Measurements from ENCODE around the gene F10. TPM values are rescaled to one million over a fixed set of nuclear protein-coding genes. Genes with fewer than 3 reads are reported as not detected.

F10 gene
- total RNA-seq, 1 experiment from 2014 or later = not detected

DNA sequence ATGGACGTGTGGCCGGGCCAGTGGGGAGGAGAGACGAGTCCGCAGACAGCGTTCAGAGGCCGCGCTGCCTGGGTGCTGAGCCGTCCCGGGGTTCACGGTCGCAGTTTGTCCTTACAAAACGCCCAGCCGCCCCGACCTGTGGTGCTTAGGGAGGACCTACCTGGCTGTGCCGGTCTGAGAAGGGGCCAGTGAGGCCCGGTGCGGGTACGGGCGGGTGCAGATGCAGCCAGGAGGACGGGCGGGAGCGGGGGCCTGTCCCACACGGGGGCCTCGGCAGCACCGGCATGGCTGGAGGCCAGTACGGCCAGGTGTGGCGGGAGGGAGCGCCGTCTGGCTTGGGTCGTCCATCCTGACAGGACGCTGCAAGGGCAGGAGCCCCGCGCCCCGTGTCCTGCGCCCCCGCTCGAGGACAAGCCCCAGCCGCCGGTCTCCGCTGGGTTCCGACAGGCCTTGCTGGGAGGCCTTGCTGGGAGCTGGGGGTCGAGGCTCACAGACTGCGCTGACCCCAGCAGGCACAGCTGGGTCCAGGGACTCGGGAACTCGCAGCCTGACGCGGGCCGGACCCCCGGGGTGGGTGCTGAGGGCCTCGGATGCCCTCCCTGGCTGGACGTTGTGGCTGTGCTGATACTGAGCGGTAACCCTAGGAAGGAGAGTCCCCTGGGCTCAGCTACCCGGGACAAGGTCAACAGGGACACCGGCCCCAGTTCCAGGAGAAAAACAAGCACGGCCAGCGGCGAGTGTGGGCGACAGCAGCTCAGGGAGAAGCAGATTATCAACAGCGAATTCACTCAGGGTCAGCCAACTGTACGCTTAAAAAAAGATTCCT lies 30.6 kb downstream of the F10 start:
- Histone ChIP-seq H3K27ac (ENCODE audit: low read depth, low read length, poor library complexity, severe bottlenecking) (peak overlapping the region; percentile 63), H3K36me3 (ENCODE audit: insufficient read depth, low read length, poor library complexity, severe bottlenecking) (no peaks in the 10 kb centered on the region), H3K4me1 (ENCODE audit: insufficient read depth, low read length, poor library complexity, severe bottlenecking) (peaks cover 29% of the 10 kb centered on the region), H3K27me3 (replicated peaks; ENCODE audit: insufficient read depth, low read depth, low read length, poor library complexity) (no peaks in the 10 kb centered on the region), H3K4me3 (ENCODE audit: low read depth, low read length, poor library complexity, severe bottlenecking) (peak overlapping the region; percentile 23), H3K9me3 (ENCODE audit: low read depth, low read length, poor library complexity, severe bottlenecking) (no peaks in the 10 kb centered on the region)
- intact Hi-C loops (cut with micrococcal nuclease; ENCODE audit: unreplicated experiment) = no loop called here
- ChIA-PET CTCF (no interaction called here), POLR2A (ENCODE audit: low non-redundant PET) (no interaction called here)
- TSS peak; percentile 92 for BruUV-seq (replicated peaks)
- TF ChIP-seq EZH2 (IDR thresholded peaks at IDR 0.05; ENCODE audit: borderline replicate concordance, low read depth, low read length, poor library complexity, severe bottlenecking) = no peak
- TF ChIP-seq, protein P1, sequence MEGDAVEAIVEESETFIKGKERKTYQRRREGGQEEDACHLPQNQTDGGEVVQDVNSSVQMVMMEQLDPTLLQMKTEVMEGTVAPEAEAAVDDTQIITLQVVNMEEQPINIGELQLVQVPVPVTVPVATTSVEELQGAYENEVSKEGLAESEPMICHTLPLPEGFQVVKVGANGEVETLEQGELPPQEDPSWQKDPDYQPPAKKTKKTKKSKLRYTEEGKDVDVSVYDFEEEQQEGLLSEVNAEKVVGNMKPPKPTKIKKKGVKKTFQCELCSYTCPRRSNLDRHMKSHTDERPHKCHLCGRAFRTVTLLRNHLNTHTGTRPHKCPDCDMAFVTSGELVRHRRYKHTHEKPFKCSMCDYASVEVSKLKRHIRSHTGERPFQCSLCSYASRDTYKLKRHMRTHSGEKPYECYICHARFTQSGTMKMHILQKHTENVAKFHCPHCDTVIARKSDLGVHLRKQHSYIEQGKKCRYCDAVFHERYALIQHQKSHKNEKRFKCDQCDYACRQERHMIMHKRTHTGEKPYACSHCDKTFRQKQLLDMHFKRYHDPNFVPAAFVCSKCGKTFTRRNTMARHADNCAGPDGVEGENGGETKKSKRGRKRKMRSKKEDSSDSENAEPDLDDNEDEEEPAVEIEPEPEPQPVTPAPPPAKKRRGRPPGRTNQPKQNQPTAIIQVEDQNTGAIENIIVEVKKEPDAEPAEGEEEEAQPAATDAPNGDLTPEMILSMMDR (conservative IDR thresholded peaks at IDR 0.05; ENCODE audit: low read depth, low read length) = no peak
- DNase-seq (ENCODE audit: low spot score) = no peak

DNA sequence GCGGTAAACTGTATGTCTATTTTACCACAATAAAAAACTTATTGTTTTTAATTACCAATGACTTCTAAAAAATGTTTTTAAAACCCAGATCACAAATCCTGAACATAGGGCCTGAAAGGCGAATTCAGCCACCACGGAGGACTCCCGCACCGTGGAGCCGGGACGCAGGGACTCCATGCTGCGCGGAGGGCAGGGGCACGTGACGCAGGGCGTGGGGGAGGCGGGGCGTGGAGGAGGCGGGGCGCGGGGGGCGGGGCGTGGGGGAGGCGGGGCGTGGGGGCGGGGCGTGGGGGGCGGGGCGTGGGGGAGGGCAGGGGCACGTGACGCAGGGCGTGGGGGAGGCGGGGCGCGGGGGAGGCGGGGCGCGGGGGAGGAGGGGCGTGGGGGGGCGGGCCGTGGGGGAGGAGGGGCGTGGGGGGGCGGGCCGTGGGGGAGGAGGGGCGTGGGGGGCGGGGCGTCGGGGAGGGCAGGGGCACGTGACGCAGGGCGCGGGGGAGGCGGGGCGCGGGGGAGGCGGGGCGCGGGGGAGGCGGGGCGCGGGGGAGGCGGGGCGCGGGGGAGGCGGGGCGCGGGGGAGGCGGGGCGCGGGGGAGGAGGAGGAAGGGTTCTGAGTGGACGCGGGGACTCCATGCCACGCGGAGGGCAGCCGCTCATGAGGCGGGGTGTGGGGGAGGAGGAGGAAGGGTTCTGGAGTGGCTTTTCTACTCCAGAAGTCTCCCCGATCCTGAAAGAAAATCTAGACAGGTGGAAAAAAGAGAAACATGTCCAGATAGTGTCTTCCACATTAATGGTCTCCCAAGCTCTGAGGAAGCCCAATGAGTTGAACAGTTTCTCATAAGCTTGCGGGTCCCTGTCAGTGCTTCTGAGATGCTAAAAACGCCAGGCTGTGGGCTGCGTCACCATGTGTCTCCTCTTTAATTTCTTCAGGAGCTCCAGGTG lies 31.5 kb downstream of the F10 start:
- no peaks in the 10 kb centered on the region for H3K36me3 ChIP-seq (ENCODE audit: insufficient read depth, low read length, poor library complexity, severe bottlenecking)
- H3K4me1 ChIP-seq (ENCODE audit: insufficient read depth, low read length, poor library complexity, severe bottlenecking) = peaks cover 33% of the 10 kb centered on the region
- peak; percentile 75 for DNase-seq (ENCODE audit: low spot score)
- no TSS peak for BruUV-seq (replicated peaks)
- POLR2A ChIA-PET (ENCODE audit: low non-redundant PET) = no interaction called here
- H3K4me3 ChIP-seq (ENCODE audit: low read depth, low read length, poor library complexity, severe bottlenecking) = peak overlapping the region; percentile 23
- no peaks in the 10 kb centered on the region for H3K27me3 ChIP-seq (replicated peaks; ENCODE audit: insufficient read depth, low read depth, low read length, poor library complexity)
- CTCF ChIA-PET = no interaction called here
- H3K27ac ChIP-seq (ENCODE audit: low read depth, low read length, poor library complexity, severe bottlenecking) = peak overlapping the region; percentile 63
- no peak for TF ChIP-seq EZH2 (IDR thresholded peaks at IDR 0.05; ENCODE audit: borderline replicate concordance, low read depth, low read length, poor library complexity, severe bottlenecking)
- intact Hi-C loops (cut with micrococcal nuclease; ENCODE audit: unreplicated experiment) = no loop called here
- H3K9me3 ChIP-seq (ENCODE audit: low read depth, low read length, poor library complexity, severe bottlenecking) = no peaks in the 10 kb centered on the region

DNA sequence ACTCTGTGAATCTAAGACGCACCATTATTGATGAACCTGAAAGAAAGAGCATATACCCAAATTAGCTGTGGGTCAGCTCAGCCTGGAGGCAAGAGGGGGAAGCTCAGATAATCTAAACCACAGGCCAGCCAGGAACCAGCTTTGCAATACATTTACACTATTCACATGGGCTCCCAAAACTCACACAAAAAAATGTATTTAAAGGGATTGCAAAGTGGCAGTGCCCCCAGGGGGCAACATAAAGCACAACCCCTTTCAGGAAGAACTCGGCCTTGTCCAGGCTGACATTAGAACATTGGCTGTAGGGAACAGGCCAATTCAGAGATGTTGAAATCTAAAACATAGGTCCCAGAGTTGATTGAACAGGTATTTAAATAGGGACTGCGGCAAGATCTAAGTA lies 32.6 kb downstream of the F10 start:
- Histone ChIP-seq H3K9me3 (ENCODE audit: low read depth, low read length, poor library complexity, severe bottlenecking) (no peaks in the 10 kb centered on the region), H3K27ac (ENCODE audit: low read depth, low read length, poor library complexity, severe bottlenecking) (no peak overlapping the region), H3K4me1 (ENCODE audit: insufficient read depth, low read length, poor library complexity, severe bottlenecking) (peaks cover 33% of the 10 kb centered on the region), H3K4me3 (ENCODE audit: low read depth, low read length, poor library complexity, severe bottlenecking) (no peak overlapping the region), H3K36me3 (ENCODE audit: insufficient read depth, low read length, poor library complexity, severe bottlenecking) (no peaks in the 10 kb centered on the region), H3K27me3 (replicated peaks; ENCODE audit: insufficient read depth, low read depth, low read length, poor library complexity) (no peaks in the 10 kb centered on the region)
- CTCF ChIA-PET = no interaction called here
- DNase-seq (ENCODE audit: low spot score) = no peak
- BruUV-seq (replicated peaks) = no TSS peak
- intact Hi-C loops (cut with micrococcal nuclease; ENCODE audit: unreplicated experiment) = no loop called here
- TF ChIP-seq, protein P1 (conservative IDR thresholded peaks at IDR 0.05; ENCODE audit: low read depth, low read length) = no peak
- no peak for TF ChIP-seq EZH2 (IDR thresholded peaks at IDR 0.05; ENCODE audit: borderline replicate concordance, low read depth, low read length, poor library complexity, severe bottlenecking)
- POLR2A ChIA-PET (ENCODE audit: low non-redundant PET) = no interaction called here

Data from A673 (cell line).